HEK293 (cell line): ENCODE data around the gene SLC16A10.

Source experiments
- AEBP2 ChIP-seq: fragments of 450-650 bp; formaldehyde crosslinking; IDR thresholded peaks from 2 replicates; pipeline ENCODE4 v1.5.1; 2016; ENCODE audit warnings: missing biosample characterization, missing genetic modification characterization, borderline replicate concordance
- SETDB1 ChIP-seq: IDR thresholded peaks from one replicate; pipeline ENCODE4 v1.6.1; 2017; ENCODE audit warnings: mild to moderate bottlenecking, low read length, moderate library complexity, mixed read lengths; ENCODE audit not compliant: insufficient read length
- ZBTB7A ChIP-seq: fragments of 450-650 bp; formaldehyde crosslinking; IDR thresholded peaks from 2 replicates; pipeline ENCODE4 v1.5.1; 2016; ENCODE audit warnings: low read depth, missing biosample characterization, missing genetic modification characterization
- ZFP3 ChIP-seq: fragments of 450-650 bp; formaldehyde crosslinking; IDR thresholded peaks from 2 replicates; pipeline ENCODE4 v1.5.1; 2016; ENCODE audit warnings: low read depth, missing biosample characterization, missing genetic modification characterization
- ZNF10 ChIP-seq: fragments of 450-650 bp; formaldehyde crosslinking; IDR thresholded peaks from 2 replicates; pipeline ENCODE4 v1.5.1; 2017; ENCODE audit warnings: missing biosample characterization, missing genetic modification characterization
- ZNF114 ChIP-seq: fragments of 450-650 bp; formaldehyde crosslinking; IDR thresholded peaks from 2 replicates; pipeline ENCODE4 v1.5.0; 2017; ENCODE audit warnings: missing biosample characterization, missing genetic modification characterization
- ZNF19 ChIP-seq: fragments of 450-650 bp; formaldehyde crosslinking; IDR thresholded peaks from 2 replicates; pipeline ENCODE4; 2016; ENCODE audit warnings: missing biosample characterization, missing genetic modification characterization, low read depth
- ZNF2 ChIP-seq: fragments of 450-650 bp; formaldehyde crosslinking; IDR thresholded peaks from 2 replicates; pipeline ENCODE4 v1.5.1; 2016; ENCODE audit warnings: missing biosample characterization, missing genetic modification characterization
- ZNF248 ChIP-seq: fragments of 450-650 bp; formaldehyde crosslinking; IDR thresholded peaks from 2 replicates; pipeline ENCODE4 v1.5.1; 2017; ENCODE audit warnings: missing biosample characterization, missing genetic modification characterization
- ZNF280D ChIP-seq: fragments of 450-650 bp; formaldehyde crosslinking; IDR thresholded peaks from 2 replicates; pipeline ENCODE4 v1.5.1; 2016; ENCODE audit warnings: missing biosample characterization, missing genetic modification characterization
- ZNF311 ChIP-seq: fragments of 450-650 bp; formaldehyde crosslinking; IDR thresholded peaks from 2 replicates; pipeline ENCODE4 v1.5.1; 2017; ENCODE audit warnings: missing biosample characterization, missing genetic modification characterization, borderline replicate concordance
- ZNF354C ChIP-seq: fragments of 450-650 bp; formaldehyde crosslinking; IDR thresholded peaks from 2 replicates; pipeline ENCODE4 v1.5.1; 2016; ENCODE audit warnings: missing biosample characterization, missing genetic modification characterization, low read depth, borderline replicate concordance
- ZNF416 ChIP-seq: fragments of 450-650 bp; formaldehyde crosslinking; IDR thresholded peaks from 2 replicates; pipeline ENCODE4 v1.5.1; 2016; ENCODE audit warnings: missing biosample characterization, missing genetic modification characterization
- ZNF426 ChIP-seq: fragments of 450-650 bp; formaldehyde crosslinking; IDR thresholded peaks from 2 replicates; pipeline ENCODE4 v1.5.1; 2017; ENCODE audit warnings: missing biosample characterization, missing genetic modification characterization, mild to moderate bottlenecking, inconsistent platforms, moderate library complexity
- ZNF549 ChIP-seq: fragments of 450-650 bp; IDR thresholded peaks from 2 replicates; pipeline ENCODE4 v1.5.1; 2018; ENCODE audit warnings: missing biosample characterization, missing genetic modification characterization, mild to moderate bottlenecking, inconsistent platforms, moderate library complexity
- ZNF624 ChIP-seq: fragments of 450-650 bp; formaldehyde crosslinking; IDR thresholded peaks from 2 replicates; pipeline ENCODE4 v1.5.1; 2017; ENCODE audit warnings: missing biosample characterization, missing genetic modification characterization
- ZNF777 ChIP-seq: fragments of 450-650 bp; formaldehyde crosslinking; IDR thresholded peaks from 2 replicates; pipeline ENCODE4 v1.5.1; 2017; ENCODE audit warnings: missing biosample characterization, missing genetic modification characterization, borderline replicate concordance
- ZNF843 ChIP-seq: fragments of 450-650 bp; formaldehyde crosslinking; IDR thresholded peaks from 2 replicates; pipeline ENCODE4 v1.5.1; 2016; ENCODE audit warnings: missing biosample characterization, missing genetic modification characterization
- TF ChIP-seq, protein P1 (sequence below): fragments of 450-650 bp; formaldehyde crosslinking; IDR thresholded peaks from 2 replicates; pipeline ENCODE4 v1.5.1; 2016; ENCODE audit warnings: missing biosample characterization, missing genetic modification characterization
- TF ChIP-seq, protein P2 (sequence below): fragments of 450-650 bp; formaldehyde crosslinking; IDR thresholded peaks from 2 replicates; pipeline ENCODE4 v1.5.1; 2016; ENCODE audit warnings: missing biosample characterization, missing genetic modification characterization
- TF ChIP-seq, protein P3 (sequence below): fragments of 450-650 bp; IDR thresholded peaks from 2 replicates; pipeline ENCODE4 v1.5.1; 2018; ENCODE audit warnings: missing biosample characterization, mild to moderate bottlenecking, missing genetic modification characterization

The SLC16A10 gene

DNA sequence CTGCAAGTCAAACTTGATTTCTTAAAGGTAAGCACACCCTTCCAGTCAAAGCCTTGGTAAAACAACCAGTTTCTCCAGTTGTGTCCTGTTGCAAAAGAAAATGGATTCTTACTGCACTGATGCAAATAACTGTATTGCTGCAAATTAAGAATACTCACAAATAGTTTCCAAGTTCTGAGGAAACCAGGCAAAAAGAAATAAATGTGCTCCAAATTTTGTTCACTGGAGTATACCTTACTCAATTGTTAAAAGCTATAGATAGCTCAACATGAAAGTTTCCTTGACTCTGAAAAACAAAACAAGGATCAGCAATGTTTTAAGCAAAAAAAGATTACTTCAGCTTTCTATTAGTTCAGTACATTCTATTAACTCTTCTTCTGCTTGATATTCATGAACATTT lies 75.2 kb downstream of the SLC16A10 start (continued):
- TF ChIP-seq SETDB1 (peak; percentile 99), ZFP3 (tag by site-specific recombination) (no peak), ZNF426 (no peak), ZNF19 (tag by site-specific recombination) (no peak), ZNF624 (tag by site-specific recombination) (no peak), ZNF280D (tag by site-specific recombination) (no peak), AEBP2 (no peak), ZNF354C (tag by site-specific recombination) (no peak), ZNF549 (peak; percentile 71), ZNF843 (tag by site-specific recombination) (no peak), ZNF777 (no peak), ZNF416 (tag by site-specific recombination) (0 out of 2 replicates have a peak, but pooled peaks have one; percentile 27), ZNF114 (tag by site-specific recombination) (no peak), ZNF311 (tag by site-specific recombination) (0 out of 2 replicates have a peak, but pooled peaks have one; percentile 52), ZNF2 (no peak), ZNF10 (no peak), ZBTB7A (tag by site-specific recombination) (no peak), ZNF248 (no peak)
- TF ChIP-seq, protein P1, sequence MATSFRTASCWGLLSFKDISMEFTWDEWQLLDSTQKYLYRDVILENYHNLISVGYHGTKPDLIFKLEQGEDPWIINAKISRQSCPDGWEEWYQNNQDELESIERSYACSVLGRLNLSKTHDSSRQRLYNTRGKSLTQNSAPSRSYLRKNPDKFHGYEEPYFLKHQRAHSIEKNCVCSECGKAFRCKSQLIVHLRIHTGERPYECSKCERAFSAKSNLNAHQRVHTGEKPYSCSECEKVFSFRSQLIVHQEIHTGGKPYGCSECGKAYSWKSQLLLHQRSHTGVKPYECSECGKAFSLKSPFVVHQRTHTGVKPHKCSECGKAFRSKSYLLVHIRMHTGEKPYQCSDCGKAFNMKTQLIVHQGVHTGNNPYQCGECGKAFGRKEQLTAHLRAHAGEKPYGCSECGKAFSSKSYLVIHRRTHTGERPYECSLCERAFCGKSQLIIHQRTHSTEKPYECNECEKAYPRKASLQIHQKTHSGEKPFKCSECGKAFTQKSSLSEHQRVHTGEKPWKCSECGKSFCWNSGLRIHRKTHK (tag by site-specific recombination), result peak; percentile 73
- TF ChIP-seq, protein P2, sequence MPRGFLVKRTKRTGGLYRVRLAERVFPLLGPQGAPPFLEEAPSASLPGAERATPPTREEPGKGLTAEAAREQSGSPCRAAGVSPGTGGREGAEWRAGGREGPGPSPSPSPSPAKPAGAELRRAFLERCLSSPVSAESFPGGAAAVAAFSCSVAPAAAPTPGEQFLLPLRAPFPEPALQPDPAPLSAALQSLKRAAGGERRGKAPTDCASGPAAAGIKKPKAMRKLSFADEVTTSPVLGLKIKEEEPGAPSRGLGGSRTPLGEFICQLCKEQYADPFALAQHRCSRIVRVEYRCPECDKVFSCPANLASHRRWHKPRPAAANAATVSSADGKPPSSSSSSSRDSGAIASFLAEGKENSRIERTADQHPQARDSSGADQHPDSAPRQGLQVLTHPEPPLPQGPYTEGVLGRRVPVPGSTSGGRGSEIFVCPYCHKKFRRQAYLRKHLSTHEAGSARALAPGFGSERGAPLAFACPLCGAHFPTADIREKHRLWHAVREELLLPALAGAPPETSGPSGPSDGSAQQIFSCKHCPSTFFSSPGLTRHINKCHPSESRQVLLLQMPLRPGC (tag by site-specific recombination), result no peak
- TF ChIP-seq, protein P3, sequence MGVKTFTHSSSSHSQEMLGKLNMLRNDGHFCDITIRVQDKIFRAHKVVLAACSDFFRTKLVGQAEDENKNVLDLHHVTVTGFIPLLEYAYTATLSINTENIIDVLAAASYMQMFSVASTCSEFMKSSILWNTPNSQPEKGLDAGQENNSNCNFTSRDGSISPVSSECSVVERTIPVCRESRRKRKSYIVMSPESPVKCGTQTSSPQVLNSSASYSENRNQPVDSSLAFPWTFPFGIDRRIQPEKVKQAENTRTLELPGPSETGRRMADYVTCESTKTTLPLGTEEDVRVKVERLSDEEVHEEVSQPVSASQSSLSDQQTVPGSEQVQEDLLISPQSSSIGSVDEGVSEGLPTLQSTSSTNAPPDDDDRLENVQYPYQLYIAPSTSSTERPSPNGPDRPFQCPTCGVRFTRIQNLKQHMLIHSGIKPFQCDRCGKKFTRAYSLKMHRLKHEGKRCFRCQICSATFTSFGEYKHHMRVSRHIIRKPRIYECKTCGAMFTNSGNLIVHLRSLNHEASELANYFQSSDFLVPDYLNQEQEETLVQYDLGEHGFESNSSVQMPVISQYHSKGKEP (tag by site-specific recombination), result 0 out of 2 replicates have a peak, but pooled peaks have one; percentile 26
